Uterus (tissue), 2 donors: ENCODE results near the gene NTRK3.

Experiments
- POLR2A ChIP-seq, 2 donors: fragments of 450-650 bp; IDR thresholded peaks; one replicate each; pipeline ENCODE4 v1.6.1; 2016; ENCODE audit warnings: antibody characterized with exemption in 2 of 2, mild to moderate bottlenecking in 1 of 2, moderate library complexity in 1 of 2
- TF ChIP-seq, protein P1 (sequence below), 4 experiments: fragments of 200-600 bp in 2 of 4; fragments of 450-650 bp in 2 of 4; sonication (generic) in 2 of 4; IDR thresholded peaks; one replicate each; pipeline ENCODE4 v1.5.1; 2016 to 2019; ENCODE audit warnings: antibody characterized with exemption in 4 of 4, mild to moderate bottlenecking in 2 of 4, moderate library complexity in 1 of 4

DNA sequence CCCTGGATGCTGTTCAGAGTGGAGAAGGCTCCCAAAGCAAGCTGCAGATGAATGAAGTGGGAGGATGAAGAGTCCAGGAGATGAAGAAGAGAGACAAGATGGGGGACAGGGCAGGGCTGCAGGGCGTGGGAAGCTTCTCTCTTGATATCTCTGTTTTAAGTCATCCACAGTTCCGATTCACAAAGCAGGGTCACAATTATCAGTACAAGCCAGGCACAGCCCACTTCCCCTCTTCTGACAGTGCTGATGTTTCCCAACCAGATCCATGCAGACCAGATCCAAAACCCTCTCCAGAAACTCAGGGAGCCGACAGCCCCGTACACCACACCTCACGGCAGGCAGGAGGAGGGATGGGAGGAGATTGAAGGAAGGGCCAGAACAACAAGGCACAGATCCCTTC is 31.1 kb downstream of the NTRK3 start:
- TF ChIP-seq, protein P1, sequence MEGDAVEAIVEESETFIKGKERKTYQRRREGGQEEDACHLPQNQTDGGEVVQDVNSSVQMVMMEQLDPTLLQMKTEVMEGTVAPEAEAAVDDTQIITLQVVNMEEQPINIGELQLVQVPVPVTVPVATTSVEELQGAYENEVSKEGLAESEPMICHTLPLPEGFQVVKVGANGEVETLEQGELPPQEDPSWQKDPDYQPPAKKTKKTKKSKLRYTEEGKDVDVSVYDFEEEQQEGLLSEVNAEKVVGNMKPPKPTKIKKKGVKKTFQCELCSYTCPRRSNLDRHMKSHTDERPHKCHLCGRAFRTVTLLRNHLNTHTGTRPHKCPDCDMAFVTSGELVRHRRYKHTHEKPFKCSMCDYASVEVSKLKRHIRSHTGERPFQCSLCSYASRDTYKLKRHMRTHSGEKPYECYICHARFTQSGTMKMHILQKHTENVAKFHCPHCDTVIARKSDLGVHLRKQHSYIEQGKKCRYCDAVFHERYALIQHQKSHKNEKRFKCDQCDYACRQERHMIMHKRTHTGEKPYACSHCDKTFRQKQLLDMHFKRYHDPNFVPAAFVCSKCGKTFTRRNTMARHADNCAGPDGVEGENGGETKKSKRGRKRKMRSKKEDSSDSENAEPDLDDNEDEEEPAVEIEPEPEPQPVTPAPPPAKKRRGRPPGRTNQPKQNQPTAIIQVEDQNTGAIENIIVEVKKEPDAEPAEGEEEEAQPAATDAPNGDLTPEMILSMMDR (IDR thresholded peaks at IDR 0.05): no peak
- TF ChIP-seq POLR2A (IDR thresholded peaks at IDR 0.05): no peak
